HG03097 (cell line): ENCODE results near the gene KRTAP19-6.
"Not testable (repeated sequence)": the region's sequence is repeated elsewhere in the genome, so short reads cannot be mapped to it uniquely, and the experiment has no call there.

Source experiments
- ATAC-seq: cut with Tn5 transposase; IDR thresholded peaks from one replicate; pipeline ENCODE4 v1.9.1; 2021; ENCODE audit not compliant: unreplicated experiment, low FRiP score

The KRTAP19-6 gene

GRCh38 chr21:30541764-30542163 is at the start of gene KRTAP19-6:
Gene KRTAP19-6, minus strand, starts transcription at chr21:30541864. Its CDS starts 31 bp downstream, at chr21:30541833.
- ATAC-seq, result no peak

- no peak for ATAC-seq
Measured at GRCh38 chr21:30590297-30590696, 48.6 kb upstream of the KRTAP19-6 start, which contains the start of gene KRTAP22-2. Gene KRTAP22-2, minus strand, starts transcription at chr21:30590397.

- ATAC-seq, result no peak
Measured at GRCh38 chr21:30582870-30583269, 41.2 kb upstream of the KRTAP19-6 start.

GRCh38 chr21:30580132-30580531 is 38.5 kb upstream of the KRTAP19-6 start:
- no peak for ATAC-seq

- ATAC-seq, result no peak
Measured at GRCh38 chr21:30579346-30579745, 37.7 kb upstream of the KRTAP19-6 start.

- ATAC-seq, result no peak
Measured at GRCh38 chr21:30577766-30578165, 36.1 kb upstream of the KRTAP19-6 start.

GRCh38 chr21:30567617-30568016 is 26.0 kb upstream of the KRTAP19-6 start:
- no peak for ATAC-seq

- no peak for ATAC-seq
Measured at GRCh38 chr21:30563630-30564029, 22.0 kb upstream of the KRTAP19-6 start.

- no peak for ATAC-seq
Measured at GRCh38 chr21:30563072-30563471, 21.4 kb upstream of the KRTAP19-6 start.

GRCh38 chr21:30561957-30562356 is 20.3 kb upstream of the KRTAP19-6 start:
- ATAC-seq, result no peak

- no peak for ATAC-seq
Measured at GRCh38 chr21:30561264-30561895, 19.7 kb upstream of the KRTAP19-6 start, which contains the start of gene KRTAP19-7. Gene KRTAP19-7, minus strand, starts transcription at chr21:30561314. Its CDS starts 25 bp downstream, at chr21:30561289.

GRCh38 chr21:30555095-30555494 is 13.4 kb upstream of the KRTAP19-6 start:
- ATAC-seq, result no peak

GRCh38 chr21:30552782-30553181 is 11.1 kb upstream of the KRTAP19-6 start:
- no peak for ATAC-seq

- no peak for ATAC-seq
Measured at GRCh38 chr21:30518876-30519275, 22.8 kb downstream of the KRTAP19-6 start.

- no peak for ATAC-seq
Measured at GRCh38 chr21:30515681-30516080, 26.0 kb downstream of the KRTAP19-6 start.

- ATAC-seq, result not testable (repeated sequence)
Measured at GRCh38 chr21:30505621-30506205, 36.0 kb downstream of the KRTAP19-6 start.

GRCh38 chr21:30502041-30502440 is 39.6 kb downstream of the KRTAP19-6 start, which contains the start of gene KRTAP19-5:
Gene KRTAP19-5, minus strand, starts transcription at chr21:30502141. Its CDS starts 51 bp downstream, at chr21:30502090.
- ATAC-seq, result no peak

- ATAC-seq, result no peak
Measured at GRCh38 chr21:30497065-30497464, 44.6 kb downstream of the KRTAP19-6 start, which contains the start of gene KRTAP19-4. Gene KRTAP19-4, minus strand, starts transcription at chr21:30497165. Its CDS starts 55 bp downstream, at chr21:30497110.

GRCh38 chr21:30491963-30492428 is 49.7 kb downstream of the KRTAP19-6 start, which contains the start of gene KRTAP19-3:
Gene KRTAP19-3, minus strand, starts transcription at chr21:30492013. Its CDS starts 56 bp downstream, at chr21:30491957.
- ATAC-seq, result no peak
